CD14-positive monocyte (primary cell): Measurements from ENCODE around the gene CCDC154. TPM values are rescaled to one million over a fixed set of nuclear protein-coding genes. Genes with fewer than 3 reads are reported as not detected.
"Not testable (repeated sequence)": the region's sequence is repeated elsewhere in the genome, so short reads cannot be mapped to it uniquely, and the experiment has no call there.

Experiments
- DNase-seq, 3 donors: peaks; one replicate each; pipeline ENCODE4 v3.0.0-alpha.2; 2011 to 2022
- H2AFZ ChIP-seq: 2 replicates; pipeline ENCODE4 v1.6.0; 2012; ENCODE audit warnings: mild to moderate bottlenecking, low read depth, low read length, inconsistent platforms; ENCODE audit not compliant: insufficient read depth, poor library complexity, severe bottlenecking
- H3K27ac ChIP-seq, 2 donors: 1 replicate in 1 of 2; 2 replicates in 1 of 2; pipeline ENCODE4 v1.5.1; 2012 to 2013; ENCODE audit warnings: low read length in 2 of 2, control low read depth in 1 of 2, inconsistent platforms in 1 of 2, low read depth in 1 of 2, mild to moderate bottlenecking in 1 of 2
- H3K27me3 ChIP-seq, 2 donors: one replicate each; pipeline versions ENCODE4 v1.6.0 to v1.6.1; 2011 to 2013; ENCODE audit warnings: low read length in 2 of 2; ENCODE audit not compliant: control insufficient read depth in 2 of 2, insufficient read depth in 2 of 2
- H3K36me3 ChIP-seq, 2 donors: replicated peaks in 1 of 2; 1 replicate in 1 of 2; 2 replicates in 1 of 2; pipeline versions ENCODE4 v1.5.1 to v1.6.1; 2012 to 2013; ENCODE audit warnings: low read length in 2 of 2, control low read depth in 1 of 2, inconsistent platforms in 1 of 2, mild to moderate bottlenecking in 1 of 2; ENCODE audit not compliant: insufficient read depth in 2 of 2, control insufficient read depth in 1 of 2
- H3K4me1 ChIP-seq, 2 donors: 1 replicate in 1 of 2; 2 replicates in 1 of 2; pipeline versions ENCODE4 v1.5.1 to v1.6.1; 2012 to 2013; ENCODE audit warnings: low read length in 2 of 2, control low read depth in 1 of 2, inconsistent platforms in 1 of 2, mild to moderate bottlenecking in 1 of 2, moderate library complexity in 1 of 2; ENCODE audit not compliant: insufficient read depth in 2 of 2, control insufficient read depth in 1 of 2
- H3K4me2 ChIP-seq: replicated peaks from 2 replicates; pipeline ENCODE3; 2012; ENCODE audit warnings: low read length, moderate library complexity, mild to moderate bottlenecking; ENCODE audit not compliant: poor library complexity, severe bottlenecking; ENCODE audit errors: extremely low read depth
- H3K4me3 ChIP-seq, 3 experiments: fragments of 200-600 bp in 1 of 3; sonication (generic) in 1 of 3; replicated peaks in 1 of 3; 1 replicate in 2 of 3; 2 replicates in 1 of 3; pipeline ENCODE4 v1.5.1; 2011 to 2013; ENCODE audit warnings: low read length in 3 of 3, mild to moderate bottlenecking in 3 of 3, control low read depth in 2 of 3, low read depth in 2 of 3, inconsistent platforms in 1 of 3, moderate library complexity in 1 of 3
- H3K79me2 ChIP-seq: 2 replicates; pipeline ENCODE4 v1.6.0; 2012; ENCODE audit warnings: mild to moderate bottlenecking, control low read depth, inconsistent platforms, low read length, moderate library complexity; ENCODE audit not compliant: insufficient read depth
- H3K9ac ChIP-seq: 2 replicates; pipeline ENCODE4 v1.6.0; 2017; ENCODE audit warnings: low read length, mild to moderate bottlenecking; ENCODE audit not compliant: insufficient read depth, poor library complexity, severe bottlenecking
- H3K9me3 ChIP-seq, 2 donors: replicated peaks in 1 of 2; 1 replicate in 1 of 2; 2 replicates in 1 of 2; pipeline versions ENCODE4 v1.5.1 to v1.6.1; 2012 to 2013; ENCODE audit warnings: low read length in 2 of 2, control low read depth in 1 of 2; ENCODE audit not compliant: control insufficient read depth in 1 of 2, insufficient read depth in 1 of 2
- H4K20me1 ChIP-seq: 2 replicates; pipeline ENCODE4 v1.6.0; 2012; ENCODE audit warnings: mild to moderate bottlenecking, low read length, control low read depth, moderate library complexity; ENCODE audit not compliant: insufficient read depth
- H3K27ac Mint-ChIP-seq, 7 donors: one replicate each; pipeline ENCODE4 v1.8.0; 2020; ENCODE audit warnings: mild to moderate bottlenecking in 7 of 7, mixed read lengths in 7 of 7, moderate library complexity in 6 of 7, inconsistent platforms in 2 of 7
- H3K27me3 Mint-ChIP-seq, 3 donors: one replicate each; pipeline ENCODE4 v1.8.0; 2021 to 2022; ENCODE audit warnings: low read depth in 3 of 3, mild to moderate bottlenecking in 3 of 3, mixed read lengths in 3 of 3, moderate library complexity in 3 of 3, inconsistent platforms in 1 of 3
- H3K36me3 Mint-ChIP-seq, 2 donors: one replicate each; pipeline ENCODE4 v1.8.0; 2020; ENCODE audit warnings: mixed read lengths in 2 of 2, inconsistent platforms in 1 of 2, mild to moderate bottlenecking in 1 of 2
- H3K4me1 Mint-ChIP-seq: one replicate; pipeline ENCODE4 v1.8.0; 2020; ENCODE audit warnings: mild to moderate bottlenecking, mixed read lengths
- H3K4me3 Mint-ChIP-seq, 2 donors: one replicate each; pipeline ENCODE4 v1.8.0; 2020; ENCODE audit warnings: mild to moderate bottlenecking in 2 of 2, mixed read lengths in 2 of 2, moderate library complexity in 1 of 2
- H3K9me3 Mint-ChIP-seq, 7 donors: one replicate each; pipeline ENCODE4 v1.8.0; 2020 to 2022; ENCODE audit warnings: mixed read lengths in 7 of 7, mild to moderate bottlenecking in 6 of 7, moderate library complexity in 6 of 7, inconsistent platforms in 2 of 7
- WGBS: methylation state at CpG from one replicate; pipeline ENCODE4 v1.1.5; 2013; ENCODE audit warnings: missing lambda C conversion rate; ENCODE audit not compliant: insufficient coverage; 5-methylcytosine and 5-hydroxymethylcytosine counted together
- intact Hi-C, 2 donors: fragments of 100-400 bp; cut with micrococcal nuclease; formaldehyde crosslinking; loops; one replicate each; pipeline versions ENCODE4 v1.15.0 to v1.15.1; 2023
- polyA plus RNA-seq, 3 donors: library from polyadenylated mRNA; depleted of rRNA in 1 of 3; unstranded in 2 of 3; stranded (reverse) in 1 of 3; fragments of 300-500 nt in 2 of 3; fragments of >200 nt in 1 of 3; fragmentation: Illumina TruSeq in 2 of 3; gene quantifications; 1 replicate in 2 of 3; 2 replicates in 1 of 3; pipeline ENCODE4 v1.2.3, GENCODE V29; 2012 to 2021
- TF ChIP-seq, protein P1 (sequence below): fragments of 200-600 bp; IDR thresholded peaks from one replicate; pipeline ENCODE4 v1.8.0; 2022; ENCODE audit warnings: antibody characterized with exemption, mild to moderate bottlenecking

Gene CCDC154
- polyA plus RNA-seq, 3 donors: 5.9 TPM; not detected in 2

DNA sequence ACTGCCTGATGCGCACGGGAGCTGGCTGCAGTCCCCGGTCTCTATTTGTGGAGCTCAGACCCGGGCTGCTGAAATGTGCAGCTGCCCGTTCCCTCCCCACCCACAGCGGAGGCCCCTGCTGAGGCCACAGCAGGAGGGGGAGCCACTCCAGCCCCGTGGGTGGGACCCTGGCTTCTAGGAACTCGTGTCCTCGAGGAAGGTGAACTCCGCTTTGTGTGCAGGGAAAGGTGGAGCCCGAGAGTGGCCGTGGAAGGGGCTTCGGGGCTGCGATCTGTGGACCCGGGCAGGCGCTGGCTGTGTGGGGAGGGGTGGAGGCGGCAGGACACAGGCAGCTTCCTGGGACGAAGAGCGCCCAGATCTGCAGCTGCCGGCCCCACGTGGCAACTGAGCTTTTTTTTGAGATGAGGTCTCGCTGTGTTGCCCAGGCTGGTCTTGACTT is 2.9 kb downstream of the CCDC154 start:
- intact Hi-C loops: no loop called here
- Histone ChIP-seq H3K27ac (no peak overlapping the region), H3K9me3 (no peaks in the 10 kb centered on the region), H3K4me1 (no peaks in the 10 kb centered on the region), H3K79me2 (no peaks in the 10 kb centered on the region), H3K4me3 (no peak overlapping the region), H3K4me2 (no peak overlapping the region), H4K20me1 (peaks cover under 1% of the 10 kb centered on the region), H3K27me3 (no peaks in the 10 kb centered on the region), H3K9ac (no peak overlapping the region), H3K36me3 (peaks cover 8 to 13% of the 10 kb centered on the region in 2 donors), H2AFZ (no peak overlapping the region)
- TF ChIP-seq, protein P1, sequence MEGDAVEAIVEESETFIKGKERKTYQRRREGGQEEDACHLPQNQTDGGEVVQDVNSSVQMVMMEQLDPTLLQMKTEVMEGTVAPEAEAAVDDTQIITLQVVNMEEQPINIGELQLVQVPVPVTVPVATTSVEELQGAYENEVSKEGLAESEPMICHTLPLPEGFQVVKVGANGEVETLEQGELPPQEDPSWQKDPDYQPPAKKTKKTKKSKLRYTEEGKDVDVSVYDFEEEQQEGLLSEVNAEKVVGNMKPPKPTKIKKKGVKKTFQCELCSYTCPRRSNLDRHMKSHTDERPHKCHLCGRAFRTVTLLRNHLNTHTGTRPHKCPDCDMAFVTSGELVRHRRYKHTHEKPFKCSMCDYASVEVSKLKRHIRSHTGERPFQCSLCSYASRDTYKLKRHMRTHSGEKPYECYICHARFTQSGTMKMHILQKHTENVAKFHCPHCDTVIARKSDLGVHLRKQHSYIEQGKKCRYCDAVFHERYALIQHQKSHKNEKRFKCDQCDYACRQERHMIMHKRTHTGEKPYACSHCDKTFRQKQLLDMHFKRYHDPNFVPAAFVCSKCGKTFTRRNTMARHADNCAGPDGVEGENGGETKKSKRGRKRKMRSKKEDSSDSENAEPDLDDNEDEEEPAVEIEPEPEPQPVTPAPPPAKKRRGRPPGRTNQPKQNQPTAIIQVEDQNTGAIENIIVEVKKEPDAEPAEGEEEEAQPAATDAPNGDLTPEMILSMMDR: no peak
- Mint-ChIP-seq H3K4me1 (no peaks in the 10 kb centered on the region), H3K36me3 (peaks cover 6 to 15% of the 10 kb centered on the region in 2 donors), H3K9me3 (no peaks in the 10 kb centered on the region), H3K27me3 (peaks cover 0 to 3% (median 0%) of the 10 kb centered on the region in 3 donors), H3K27ac (no peak overlapping the region), H3K4me3 (no peak overlapping the region)
- WGBS: 91% methylated on average over 21 of the region's 22 CpGs
- no peak for DNase-seq

DNA sequence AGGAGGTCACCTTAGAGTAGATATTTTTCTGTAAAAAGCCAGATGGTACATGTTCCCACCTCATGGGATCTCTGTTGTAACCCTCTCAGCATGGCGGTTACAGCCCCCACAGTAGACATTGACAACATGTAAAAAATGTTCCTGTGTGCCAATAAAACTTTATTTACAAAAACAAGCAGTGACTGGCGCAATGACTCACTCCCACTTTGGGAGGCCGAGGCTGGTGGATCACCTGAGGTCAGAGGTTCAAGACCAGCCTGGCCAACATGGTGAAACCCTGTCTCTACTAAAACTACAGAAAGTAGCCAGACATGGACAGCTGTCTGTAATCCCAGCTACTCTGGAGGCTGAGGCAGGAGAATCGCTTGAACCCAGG is 4.7 kb downstream of the CCDC154 start:
- H3K4me1 Mint-ChIP-seq, H3K27me3 ChIP-seq, H3K9ac ChIP-seq, H3K27ac Mint-ChIP-seq, H3K4me2 ChIP-seq, H3K9me3 ChIP-seq, DNase-seq, H3K9me3 Mint-ChIP-seq, H3K4me3 Mint-ChIP-seq, intact Hi-C loops, H4K20me1 ChIP-seq, H3K79me2 ChIP-seq, H3K27me3 Mint-ChIP-seq, H3K36me3 ChIP-seq, H3K4me3 ChIP-seq, H3K4me1 ChIP-seq, H3K27ac ChIP-seq, H2AFZ ChIP-seq: not testable (repeated sequence)
- 94% methylated on average over 3 of the region's 4 CpGs for WGBS
- H3K36me3 Mint-ChIP-seq: peaks cover 0 to 15% of the 10 kb centered on the region in 2 donors
